Trophoblast cell (in vitro differentiated cells and primary cell): ENCODE measurements around the gene GHRH.
A peak's percentile ranks its signal among the peaks of the same experiment; 100 is the strongest.

Source experiments
- DNase-seq, 2 donors: peaks; one replicate each; pipeline ENCODE4 v3.0.0-alpha.2; 2016
- H2AFZ ChIP-seq: 2 replicates; pipeline ENCODE4 v1.6.1; 2013; ENCODE audit warnings: low read length, moderate library complexity, mild to moderate bottlenecking; ENCODE audit not compliant: insufficient read depth, poor library complexity
- H2AK5ac ChIP-seq: 2 replicates; pipeline ENCODE4 v1.6.1; 2013; ENCODE audit warnings: mild to moderate bottlenecking, low read length
- H2BK120ac ChIP-seq: 2 replicates; pipeline ENCODE4 v1.6.1; 2013; ENCODE audit warnings: low read length, mild to moderate bottlenecking, moderate library complexity; ENCODE audit not compliant: insufficient read depth, poor library complexity
- H2BK12ac ChIP-seq: 2 replicates; pipeline ENCODE4 v1.6.1; 2013; ENCODE audit warnings: mild to moderate bottlenecking, low read length, moderate library complexity
- H2BK5ac ChIP-seq: 2 replicates; pipeline ENCODE4 v1.6.1; 2013; ENCODE audit warnings: low read length, low read depth, moderate library complexity, mild to moderate bottlenecking; ENCODE audit not compliant: poor library complexity
- H3K14ac ChIP-seq: 2 replicates; pipeline ENCODE4 v1.6.1; 2013; ENCODE audit warnings: mild to moderate bottlenecking, low read length
- H3K18ac ChIP-seq: 2 replicates; pipeline ENCODE4 v1.6.1; 2013; ENCODE audit warnings: mild to moderate bottlenecking, low read length
- H3K23ac ChIP-seq: 2 replicates; pipeline ENCODE4 v1.6.1; 2013; ENCODE audit warnings: low read length
- H3K27ac ChIP-seq: 2 replicates; pipeline ENCODE4 v1.5.1; 2013; ENCODE audit warnings: low read depth, mild to moderate bottlenecking, inconsistent platforms, low read length, moderate library complexity
- H3K27me3 ChIP-seq: 2 replicates; pipeline ENCODE4 v1.6.1; 2013; ENCODE audit warnings: inconsistent platforms, mild to moderate bottlenecking, low read length, moderate library complexity; ENCODE audit not compliant: insufficient read depth
- H3K36me3 ChIP-seq, 2 experiments: 1 replicate in 1 of 2; 2 replicates in 1 of 2; pipeline ENCODE4 v1.6.1; 2013; ENCODE audit warnings: low read length in 2 of 2, mild to moderate bottlenecking in 2 of 2, moderate library complexity in 1 of 2; ENCODE audit not compliant: insufficient read depth in 2 of 2, control insufficient read depth in 1 of 2
- H3K4ac ChIP-seq: 2 replicates; pipeline ENCODE4 v1.6.1; 2013; ENCODE audit warnings: low read depth, mild to moderate bottlenecking, low read length, moderate library complexity
- H3K4me1 ChIP-seq, 2 experiments: 1 replicate in 1 of 2; 2 replicates in 1 of 2; pipeline ENCODE4 v1.6.1; 2013; ENCODE audit warnings: low read length in 2 of 2, mild to moderate bottlenecking in 2 of 2, moderate library complexity in 1 of 2; ENCODE audit not compliant: insufficient read depth in 2 of 2, control insufficient read depth in 1 of 2
- H3K4me2 ChIP-seq: 2 replicates; pipeline ENCODE4 v1.6.1; 2013; ENCODE audit warnings: inconsistent platforms, mild to moderate bottlenecking, low read length, moderate library complexity
- H3K4me3 ChIP-seq: 2 replicates; pipeline ENCODE4 v1.5.1; 2013; ENCODE audit warnings: mild to moderate bottlenecking, low read depth, low read length, inconsistent platforms
- H3K79me1 ChIP-seq: one replicate; pipeline ENCODE4 v1.6.1; 2013; ENCODE audit warnings: low read length
- H3K79me2 ChIP-seq: 2 replicates; pipeline ENCODE4 v1.6.1; 2013; ENCODE audit warnings: low read length, mild to moderate bottlenecking; ENCODE audit not compliant: control insufficient read depth, insufficient read depth, poor library complexity
- H3K9ac ChIP-seq: 2 replicates; pipeline ENCODE4 v1.6.1; 2013; ENCODE audit warnings: mild to moderate bottlenecking, low read length
- H3K9me3 ChIP-seq: 2 replicates; pipeline ENCODE4 v1.6.1; 2013; ENCODE audit warnings: low read depth, mild to moderate bottlenecking, control low read depth, inconsistent platforms, low read length; ENCODE audit not compliant: insufficient read depth
- H4K12ac ChIP-seq: 2 replicates; pipeline ENCODE4 v1.6.1; 2013; ENCODE audit warnings: low read depth, mild to moderate bottlenecking, low read length, moderate library complexity
- H4K8ac ChIP-seq: 2 replicates; pipeline ENCODE4 v1.6.1; 2013; ENCODE audit warnings: low read depth, mild to moderate bottlenecking, low read length, moderate library complexity
- H4K91ac ChIP-seq: one replicate; pipeline ENCODE4 v1.6.1; 2013; ENCODE audit warnings: low read depth, mild to moderate bottlenecking, low read length, moderate library complexity
- WGBS: extraction: QIAGEN DNeasy Blood & Tissue Kit; methylation state at CpG from one replicate; pipeline ENCODE4 v1.1.7; 2013; ENCODE audit warnings: missing lambda C conversion rate; ENCODE audit not compliant: insufficient read length, insufficient coverage; ENCODE audit errors: extremely low coverage; 5-methylcytosine and 5-hydroxymethylcytosine counted together

The GHRH gene

DNA sequence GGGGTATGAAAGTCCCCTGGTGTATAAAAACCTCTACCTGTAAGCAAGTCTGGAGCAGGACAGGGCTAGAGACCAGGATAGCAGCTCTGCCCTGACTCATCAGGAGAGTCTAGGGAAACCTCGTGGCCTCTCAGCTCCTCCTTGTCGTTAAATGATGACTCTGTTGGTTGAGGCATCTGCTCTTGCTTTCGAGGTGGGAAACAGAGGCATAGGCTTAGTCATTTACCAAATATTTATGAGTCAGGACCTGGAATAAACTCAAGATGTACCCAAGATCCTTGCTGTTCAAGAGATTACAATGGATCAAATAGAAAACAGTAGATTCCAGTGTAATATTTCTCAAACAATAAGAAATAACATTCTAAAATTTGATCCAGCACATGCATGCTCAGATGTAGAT lies 33.4 kb upstream of the GHRH start:
- H3K4ac ChIP-seq, result no peak overlapping the region
- H3K18ac ChIP-seq, result no peak overlapping the region
- H4K91ac ChIP-seq, result no peak overlapping the region
- no CpG with 5 or more reads among the region's 3 CpGs for WGBS
- H3K23ac ChIP-seq, result no peak overlapping the region
- no peaks in the 10 kb centered on the region for H3K27me3 ChIP-seq
- H2BK5ac ChIP-seq, result no peak overlapping the region
- no peak overlapping the region for H3K4me3 ChIP-seq
- H3K79me2 ChIP-seq, result peaks cover under 1% of the 10 kb centered on the region
- H2BK12ac ChIP-seq, result no peak overlapping the region
- peak; percentile 86 for DNase-seq
- H3K4me1 ChIP-seq, result peaks cover 17 to 21% of the 10 kb centered on the region in 2 experiments
- no peak overlapping the region for H2BK120ac ChIP-seq
- no peak overlapping the region for H3K14ac ChIP-seq
- peak overlapping the region; percentile 85 for H3K27ac ChIP-seq
- H4K8ac ChIP-seq, result no peak overlapping the region
- H2AK5ac ChIP-seq, result no peak overlapping the region
- peaks cover 18% of the 10 kb centered on the region for H3K79me1 ChIP-seq
- H3K9ac ChIP-seq, result no peak overlapping the region
- no peak overlapping the region for H3K4me2 ChIP-seq
- no peaks in the 10 kb centered on the region for H3K9me3 ChIP-seq
- peaks cover 4 to 13% of the 10 kb centered on the region in 2 experiments for H3K36me3 ChIP-seq
- H2AFZ ChIP-seq, result no peak overlapping the region
- no peak overlapping the region for H4K12ac ChIP-seq

DNA sequence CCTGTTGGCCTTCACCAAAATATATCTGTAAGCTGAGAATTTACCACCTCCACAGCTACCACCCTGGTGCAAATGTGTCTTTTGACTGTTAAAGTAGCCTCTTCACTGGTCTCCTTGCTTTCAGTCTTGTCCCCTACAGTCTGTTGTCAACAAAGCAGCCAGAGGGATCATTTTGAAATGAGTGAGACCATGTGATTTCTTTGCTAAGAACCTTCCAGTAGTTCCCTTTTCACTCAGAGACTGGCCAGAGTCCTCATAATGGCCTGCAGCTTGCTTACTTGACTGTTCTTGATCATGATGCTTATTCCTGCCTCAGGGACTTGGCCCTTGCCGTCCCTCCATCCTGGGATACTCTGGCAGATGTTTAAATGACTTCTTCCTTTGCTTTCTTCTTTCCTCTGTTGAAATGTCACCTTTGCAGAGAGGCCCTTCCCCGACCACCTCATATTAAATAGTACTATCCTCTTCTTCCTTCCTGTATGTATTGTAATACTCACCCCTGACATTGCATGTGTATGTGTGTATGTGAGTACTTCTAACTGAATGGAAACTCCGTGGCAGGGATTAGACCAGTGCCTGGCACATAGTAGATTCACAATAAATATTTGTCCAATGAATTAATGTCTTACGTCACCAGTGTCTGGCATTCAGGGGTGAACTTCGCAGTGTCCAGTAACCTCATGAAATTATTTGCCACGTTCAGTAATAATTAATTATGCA lies 32.8 kb upstream of the GHRH start:
- H3K4me2 ChIP-seq, result no peak overlapping the region
- peak overlapping the region; percentile 70 for H4K91ac ChIP-seq
- peaks cover 6% of the 10 kb centered on the region for H3K79me2 ChIP-seq
- peak overlapping the region; percentile 17 for H2AK5ac ChIP-seq
- peak overlapping the region; percentile 63 for H2BK12ac ChIP-seq
- DNase-seq, result peak in 1 of 2 donors; percentile 31
- H2BK120ac ChIP-seq, result peak overlapping the region; percentile 13
- no peak overlapping the region for H3K9ac ChIP-seq
- no peak overlapping the region for H3K18ac ChIP-seq
- H3K4me1 ChIP-seq, result peaks cover 17 to 21% of the 10 kb centered on the region in 2 experiments
- no peak overlapping the region for H3K23ac ChIP-seq
- H3K4ac ChIP-seq, result peak overlapping the region; percentile 19
- H4K8ac ChIP-seq, result peak overlapping the region; percentile 12
- no peaks in the 10 kb centered on the region for H3K27me3 ChIP-seq
- H2AFZ ChIP-seq, result no peak overlapping the region
- peak overlapping the region; percentile 15 for H2BK5ac ChIP-seq
- peak overlapping the region; percentile 16 for H3K14ac ChIP-seq
- H3K4me3 ChIP-seq, result no peak overlapping the region
- H3K36me3 ChIP-seq, result peaks cover 2 to 13% of the 10 kb centered on the region in 2 experiments
- no peak overlapping the region for H4K12ac ChIP-seq
- WGBS, result no CpG with 5 or more reads among the region's 6 CpGs
- H3K27ac ChIP-seq, result peak overlapping the region; percentile 85
- H3K79me1 ChIP-seq, result peaks cover 21% of the 10 kb centered on the region
- no peaks in the 10 kb centered on the region for H3K9me3 ChIP-seq

DNA sequence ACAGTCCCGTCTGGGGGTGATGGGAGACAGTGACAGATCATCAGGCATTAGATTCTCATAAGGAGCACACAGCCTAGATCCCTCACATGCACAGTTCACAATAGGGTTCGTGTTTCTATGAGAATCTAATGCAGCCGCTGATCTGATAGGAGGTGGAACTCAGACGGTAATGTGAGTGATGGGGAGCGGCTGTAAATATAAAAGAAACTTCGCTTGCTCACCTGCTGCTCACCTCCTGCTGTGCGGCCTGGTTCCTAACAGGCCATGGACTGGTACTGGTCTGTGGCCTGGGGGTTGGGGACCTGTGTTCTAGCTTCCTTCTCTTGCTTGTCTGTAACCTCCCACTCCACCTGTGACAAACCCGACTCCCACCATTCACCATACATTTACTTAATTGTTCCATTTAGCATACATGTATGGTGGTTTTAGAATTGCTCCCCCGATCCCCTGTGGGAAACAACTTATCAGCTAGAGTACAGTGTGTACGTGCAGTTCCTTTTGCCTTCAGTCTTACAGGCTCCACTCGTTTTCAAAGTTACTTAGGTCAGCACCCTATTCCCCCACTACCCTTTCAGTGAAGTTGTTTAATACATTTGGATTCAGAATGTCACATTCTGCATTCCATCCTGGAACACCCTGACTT lies 31.8 kb upstream of the GHRH start:
- H2BK120ac ChIP-seq, result peak overlapping the region; percentile 40
- peak overlapping the region; percentile 55 for H3K27ac ChIP-seq
- H4K91ac ChIP-seq, result peak overlapping the region; percentile 7
- no peaks in the 10 kb centered on the region for H3K27me3 ChIP-seq
- WGBS, result no CpG with 5 or more reads among the region's 11 CpGs
- H4K8ac ChIP-seq, result peak overlapping the region; percentile 1
- H3K4me2 ChIP-seq, result no peak overlapping the region
- peaks cover 0 to 9% of the 10 kb centered on the region in 2 experiments for H3K36me3 ChIP-seq
- H2BK12ac ChIP-seq, result peak overlapping the region; percentile 64
- DNase-seq, result no peak
- H3K4ac ChIP-seq, result no peak overlapping the region
- H2BK5ac ChIP-seq, result peak overlapping the region; percentile 15
- H3K9ac ChIP-seq, result no peak overlapping the region
- no peaks in the 10 kb centered on the region for H3K9me3 ChIP-seq
- H3K14ac ChIP-seq, result peak overlapping the region; percentile 22
- peaks cover 17 to 22% of the 10 kb centered on the region in 2 experiments for H3K4me1 ChIP-seq
- H2AFZ ChIP-seq, result no peak overlapping the region
- H2AK5ac ChIP-seq, result peak overlapping the region; percentile 21
- no peak overlapping the region for H3K4me3 ChIP-seq
- no peak overlapping the region for H4K12ac ChIP-seq
- peaks cover 25% of the 10 kb centered on the region for H3K79me1 ChIP-seq
- peaks cover 6% of the 10 kb centered on the region for H3K79me2 ChIP-seq
- H3K23ac ChIP-seq, result no peak overlapping the region
- H3K18ac ChIP-seq, result peak overlapping the region; percentile 38

DNA sequence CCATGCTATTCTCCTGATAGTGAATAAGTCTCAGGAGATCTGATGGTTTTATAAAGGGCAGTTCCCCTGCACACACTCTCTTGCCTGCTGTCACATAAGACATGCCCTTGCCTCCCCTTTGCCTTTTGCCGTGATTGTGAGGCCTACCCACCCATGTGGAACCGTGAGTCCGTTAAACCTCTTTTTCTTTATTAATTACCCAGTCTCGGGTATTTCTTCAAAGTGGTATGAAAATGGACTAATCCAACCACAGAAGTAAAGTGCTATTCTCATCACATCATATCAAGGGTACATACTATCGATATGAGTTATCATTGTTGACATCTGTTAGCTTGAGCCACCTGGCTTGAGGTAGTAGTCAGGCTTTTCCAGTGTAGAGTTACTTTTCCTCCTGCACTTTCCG lies 30.1 kb upstream of the GHRH start:
- no peak overlapping the region for H2AFZ ChIP-seq
- no peak overlapping the region for H3K27ac ChIP-seq
- no CpG with 5 or more reads among the region's 6 CpGs for WGBS
- H4K91ac ChIP-seq, result peak overlapping the region; percentile 18
- H2BK120ac ChIP-seq, result no peak overlapping the region
- H4K12ac ChIP-seq, result no peak overlapping the region
- no peak overlapping the region for H2AK5ac ChIP-seq
- peaks cover 12 to 16% of the 10 kb centered on the region in 2 experiments for H3K4me1 ChIP-seq
- H3K79me2 ChIP-seq, result peaks cover 6% of the 10 kb centered on the region
- H3K4ac ChIP-seq, result no peak overlapping the region
- no peaks in the 10 kb centered on the region for H3K9me3 ChIP-seq
- no peak overlapping the region for H3K4me3 ChIP-seq
- H3K9ac ChIP-seq, result no peak overlapping the region
- H2BK5ac ChIP-seq, result no peak overlapping the region
- no peak overlapping the region for H3K23ac ChIP-seq
- H4K8ac ChIP-seq, result no peak overlapping the region
- no peak overlapping the region for H3K14ac ChIP-seq
- no peak overlapping the region for H3K4me2 ChIP-seq
- no peaks in the 10 kb centered on the region for H3K27me3 ChIP-seq
- no peak overlapping the region for H2BK12ac ChIP-seq
- peaks cover 23% of the 10 kb centered on the region for H3K79me1 ChIP-seq
- DNase-seq, result no peak
- H3K36me3 ChIP-seq, result peaks cover 0 to 9% of the 10 kb centered on the region in 2 experiments
- no peak overlapping the region for H3K18ac ChIP-seq
